HG03159 (cell line): ENCODE data around the gene MAP3K8.

Experiments
- ATAC-seq: cut with Tn5 transposase; IDR thresholded peaks from one replicate; pipeline ENCODE4 v1.9.1; 2021; ENCODE audit warnings: mild to moderate bottlenecking, moderate library complexity; ENCODE audit not compliant: unreplicated experiment

MAP3K8 gene

GRCh38 chr10:30489346-30489745, 55.4 kb downstream of the MAP3K8 start:
- no peak for ATAC-seq

GRCh38 chr10:30490289-30491000, 56.5 kb downstream of the MAP3K8 start:
- ATAC-seq, result no peak

DNA sequence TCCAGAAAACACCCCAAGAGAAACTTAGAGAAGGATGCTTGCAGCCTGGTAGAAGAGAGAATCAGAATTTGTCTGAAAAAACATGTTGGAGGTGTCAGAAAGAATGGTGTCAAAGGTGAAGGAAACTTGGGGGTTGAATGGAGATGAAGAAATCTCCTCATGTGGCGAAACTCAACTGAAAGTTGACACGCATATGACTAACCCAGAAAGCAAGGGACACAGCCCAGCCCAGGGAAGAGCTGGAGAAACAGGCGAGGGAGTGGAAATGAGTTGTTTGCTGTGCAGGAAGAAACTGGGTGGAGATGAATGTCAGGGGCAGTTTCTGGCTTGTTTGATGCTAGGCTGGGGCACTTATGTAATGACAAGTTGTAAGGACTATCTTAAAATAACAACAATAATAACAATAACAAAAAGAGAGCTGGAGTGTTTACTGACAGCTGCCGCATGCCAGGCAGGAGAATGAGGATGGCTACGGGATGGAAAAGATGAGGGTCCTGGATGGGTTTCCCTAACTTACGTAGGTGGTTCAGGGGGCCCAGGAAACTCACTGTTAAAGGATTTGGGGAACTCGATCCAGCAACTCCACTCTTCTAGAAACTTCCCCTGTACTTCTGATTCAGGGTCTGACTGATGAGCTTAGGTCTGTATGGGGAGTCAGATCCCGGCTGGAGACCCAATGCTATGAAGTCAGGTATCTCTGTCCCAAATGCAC, 57.4 kb downstream of the MAP3K8 start:
- ATAC-seq, result no peak

- no peak for ATAC-seq
Observed at GRCh38 chr10:30491916-30492515, 58.0 kb downstream of the MAP3K8 start.

DNA sequence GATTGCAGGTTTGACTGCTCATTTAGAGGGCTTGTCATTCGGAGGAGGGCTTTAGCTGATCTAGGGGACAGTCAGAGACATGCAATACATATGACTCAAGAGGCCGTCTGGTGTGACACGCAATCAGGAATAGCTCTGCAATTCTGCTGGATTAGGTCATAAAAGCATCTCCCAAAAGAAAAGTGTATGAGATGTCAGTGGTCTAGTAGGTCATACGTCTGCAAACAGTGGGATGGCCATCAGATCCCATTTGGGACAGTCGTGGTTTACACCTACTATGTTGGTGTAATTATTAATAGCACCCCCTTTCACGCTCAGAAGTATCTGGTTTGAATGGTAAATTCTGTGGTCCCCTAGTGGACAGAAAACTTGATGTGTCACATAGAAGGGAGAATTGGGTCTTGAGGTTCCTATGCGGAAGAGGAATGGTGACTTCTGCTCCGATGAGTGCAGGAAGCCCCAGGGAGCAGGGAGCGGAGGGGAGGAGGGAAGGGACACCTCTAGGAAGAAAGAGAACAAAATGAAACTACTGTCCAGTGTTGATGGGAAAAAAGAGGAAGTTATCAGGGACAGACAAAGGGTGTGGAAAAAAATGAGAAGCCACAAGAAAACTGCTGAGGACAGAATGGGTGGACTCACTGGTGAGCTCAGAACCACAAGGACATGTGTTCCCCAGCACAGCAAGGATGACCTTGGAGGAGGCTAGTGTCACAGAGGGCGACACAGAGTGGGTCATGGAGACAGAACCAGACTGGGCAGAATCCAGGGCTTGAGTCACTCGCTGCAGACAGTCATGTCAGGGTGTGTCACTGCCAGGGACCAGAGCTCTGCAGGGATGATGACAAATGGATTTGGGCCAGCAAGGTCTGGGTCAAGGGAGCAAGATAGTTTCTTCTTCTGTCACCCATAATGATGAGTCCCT, 59.9 kb downstream of the MAP3K8 start:
- peak; percentile 47 for ATAC-seq

GRCh38 chr10:30494558-30494957, 60.6 kb downstream of the MAP3K8 start:
- ATAC-seq, result peak; percentile 14

GRCh38 chr10:30495687-30496086, 61.7 kb downstream of the MAP3K8 start:
- ATAC-seq, result no peak

GRCh38 chr10:30499816-30500215, 65.8 kb downstream of the MAP3K8 start:
- ATAC-seq, result no peak

DNA sequence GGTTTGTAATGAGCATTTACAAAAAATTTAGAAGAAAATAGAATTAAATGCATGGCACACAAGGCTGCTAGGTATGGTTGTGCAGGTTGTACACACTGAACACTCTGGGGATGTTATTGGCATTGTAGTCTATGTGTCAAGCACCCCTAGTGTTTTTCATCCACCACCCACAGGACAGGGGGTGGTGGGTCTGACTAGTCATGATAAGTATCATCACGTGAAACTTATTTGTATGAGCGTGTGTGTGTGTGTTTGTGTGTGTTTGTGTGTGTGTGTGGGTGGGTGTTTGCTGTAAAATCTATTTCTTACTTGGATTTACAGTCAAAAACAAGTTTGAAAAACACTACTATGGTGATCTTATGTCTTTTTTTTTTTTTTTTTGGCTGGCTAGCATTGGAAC, 66.5 kb downstream of the MAP3K8 start:
- no peak for ATAC-seq

DNA sequence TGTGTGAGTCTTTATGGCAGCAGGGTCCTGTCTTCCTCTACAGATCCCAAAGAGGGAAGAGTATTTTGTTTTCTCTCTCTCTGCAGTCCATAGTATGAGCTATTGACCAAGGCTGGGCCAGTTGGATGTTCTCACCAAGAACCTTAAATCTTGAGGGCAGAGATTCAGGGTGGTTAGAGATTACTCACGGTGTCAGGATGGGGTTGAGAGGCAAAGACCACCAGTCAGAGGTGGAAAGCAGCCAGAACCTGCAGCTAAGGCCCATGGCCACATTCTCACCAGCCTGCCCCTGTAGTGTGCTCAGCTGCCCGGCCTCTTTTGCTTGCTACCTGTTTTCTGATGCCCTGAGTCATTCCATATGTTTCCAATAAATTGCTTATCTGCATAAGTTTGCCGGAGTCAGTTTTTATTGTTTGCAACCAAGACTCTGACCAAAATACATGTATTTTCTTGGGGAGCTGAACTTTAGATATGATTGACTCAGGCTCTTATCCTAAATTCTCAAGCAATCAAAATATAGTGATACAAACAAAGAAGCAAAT, 67.0 kb downstream of the MAP3K8 start:
- ATAC-seq, result no peak

GRCh38 chr10:30502266-30503060, 68.5 kb downstream of the MAP3K8 start:
- ATAC-seq, result peak; percentile 79

GRCh38 chr10:30503700-30504266, 69.8 kb downstream of the MAP3K8 start:
- no peak for ATAC-seq

GRCh38 chr10:30505543-30506298, 71.7 kb downstream of the MAP3K8 start:
- ATAC-seq, result no peak

DNA sequence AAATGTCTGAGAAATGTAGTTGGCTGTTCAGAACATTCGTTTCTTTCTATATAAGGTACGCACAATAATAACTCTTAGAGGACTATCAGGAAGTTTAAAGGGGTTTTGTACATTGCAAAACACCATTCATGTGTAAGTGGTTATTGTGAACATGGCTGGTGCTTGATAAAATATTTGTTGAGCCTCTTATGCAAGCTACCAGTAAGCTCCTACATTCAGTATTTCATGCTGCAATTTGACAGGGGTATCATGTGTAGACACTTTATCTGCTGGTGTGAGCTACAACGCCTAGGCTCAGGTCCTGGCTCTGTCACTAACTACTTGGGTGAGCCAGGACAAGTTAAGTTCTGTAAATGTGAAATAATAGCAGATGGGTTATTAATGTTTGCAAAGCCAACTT, 75.5 kb downstream of the MAP3K8 start:
- ATAC-seq, result no peak

GRCh38 chr10:30510184-30510931, 76.4 kb downstream of the MAP3K8 start:
- ATAC-seq, result peak; percentile 89

GRCh38 chr10:30510932-30511700, 77.1 kb downstream of the MAP3K8 start:
- ATAC-seq, result peak; percentile 45
